Fibroblast of skin of back (primary cell): ENCODE data around the gene DPP7.
"Not testable (repeated sequence)": the region's sequence is repeated elsewhere in the genome, so short reads cannot be mapped to it uniquely, and the experiment has no call there.

Source experiments
- DNase-seq: peaks from one replicate; pipeline ENCODE4 v3.0.0-alpha.2; 2013

The DPP7 gene

DNA sequence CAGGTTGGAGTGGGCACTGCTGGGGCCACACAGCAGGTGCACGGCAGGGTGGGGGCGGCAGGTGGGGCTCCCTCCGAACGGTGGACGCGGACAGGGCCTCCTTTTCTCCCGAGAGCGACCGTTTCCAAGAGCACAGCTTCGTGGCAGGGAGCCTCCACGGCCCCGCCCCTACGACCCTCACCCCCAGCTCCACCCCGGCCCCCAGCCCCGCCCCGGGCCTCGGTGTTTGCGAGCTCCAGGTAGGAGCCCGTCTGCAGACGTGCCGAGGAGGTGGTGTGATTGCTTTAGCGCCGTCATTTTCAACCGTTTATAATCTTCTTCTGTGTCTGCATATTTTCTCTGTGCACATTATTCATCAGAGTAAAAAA, 33.2 kb upstream of the DPP7 start:
- DNase-seq = no peak

DNA sequence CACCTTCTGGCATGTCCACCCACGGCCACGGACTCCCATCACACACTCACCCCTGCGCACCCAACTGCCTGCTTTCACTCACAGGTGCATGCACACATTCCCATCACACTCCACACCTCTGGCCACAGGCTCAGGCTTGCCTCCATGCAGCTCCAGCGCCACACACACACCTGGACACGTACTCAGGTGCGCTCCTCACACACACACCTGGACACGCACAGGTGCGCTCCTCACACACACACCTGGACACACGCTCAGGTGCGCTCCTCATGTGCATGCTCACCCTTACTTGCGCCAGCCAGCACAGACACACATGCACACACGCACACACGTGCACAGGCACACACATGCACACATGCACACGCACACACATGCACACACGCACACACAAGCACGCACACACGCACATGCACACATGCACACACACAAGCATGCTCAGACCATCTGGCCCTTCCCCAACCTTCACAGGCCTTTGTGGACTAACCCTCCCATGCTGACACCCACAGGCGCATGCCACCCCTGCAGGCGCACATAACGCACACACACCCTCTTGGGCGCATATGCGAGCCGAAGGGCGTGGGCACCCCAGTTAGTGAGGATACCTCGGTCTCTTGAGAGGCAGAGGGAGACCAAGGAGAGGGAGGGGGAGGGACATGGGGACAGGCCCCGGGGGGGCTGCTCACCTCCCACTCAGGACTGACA, 32.7 kb upstream of the DPP7 start:
- DNase-seq = no peak

DNA sequence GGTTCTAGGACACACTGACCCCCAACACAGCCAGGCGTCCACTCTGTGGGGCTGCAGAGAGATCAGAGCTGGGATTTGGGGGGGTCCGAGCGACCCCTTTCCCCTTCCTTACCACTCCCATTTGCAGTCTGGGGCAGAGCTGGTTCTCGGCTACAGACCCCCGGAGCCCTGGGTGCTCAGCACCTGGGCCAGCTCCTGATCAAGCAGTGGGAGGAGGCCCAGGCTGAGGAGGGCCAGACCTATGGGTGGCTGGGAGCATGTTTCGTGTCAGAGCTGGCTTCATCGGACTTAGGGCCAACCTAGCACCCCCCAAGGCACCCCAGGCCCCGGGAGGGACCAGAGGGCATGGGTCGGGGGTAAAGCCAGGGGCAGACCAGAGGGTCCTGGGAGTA, 32.0 kb upstream of the DPP7 start:
- DNase-seq = no peak

DNA sequence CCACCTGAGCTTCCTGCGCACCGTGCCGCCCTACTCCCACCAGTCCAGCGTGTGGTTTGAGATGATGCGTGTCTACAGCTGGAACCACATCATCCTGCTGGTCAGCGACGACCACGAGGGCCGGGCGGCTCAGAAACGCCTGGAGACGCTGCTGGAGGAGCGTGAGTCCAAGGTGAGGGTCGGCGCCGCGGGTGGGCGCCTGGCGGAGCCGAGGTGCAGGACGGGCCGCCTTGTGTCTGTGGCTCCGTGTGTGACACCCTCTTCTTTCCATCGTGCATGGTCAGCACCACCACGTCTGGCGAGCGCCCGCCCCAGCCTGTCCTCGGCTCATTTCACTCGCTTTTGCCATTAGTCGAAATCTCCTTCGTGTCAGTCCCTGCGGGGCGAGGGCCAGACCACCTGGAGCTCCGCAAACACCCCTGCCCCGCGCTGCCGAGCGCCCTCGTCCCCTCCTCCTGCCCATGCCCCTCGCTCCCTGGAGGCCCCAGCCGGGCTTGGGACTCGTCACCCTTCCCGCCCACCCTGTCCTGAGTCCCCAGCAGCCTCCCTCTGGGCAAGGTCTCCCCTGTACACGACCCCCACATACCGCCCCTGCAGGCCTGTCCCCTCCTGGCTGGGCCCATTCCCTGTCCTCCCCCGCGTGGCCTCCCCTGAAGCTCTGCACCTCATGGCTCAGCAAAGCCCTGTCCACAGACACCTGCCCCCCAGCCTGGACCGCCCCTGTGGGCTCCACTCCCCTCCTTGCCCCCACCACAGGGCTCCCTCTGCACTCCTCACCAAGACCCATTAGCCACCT, 31.4 kb upstream of the DPP7 start:
- no peak for DNase-seq

DNA sequence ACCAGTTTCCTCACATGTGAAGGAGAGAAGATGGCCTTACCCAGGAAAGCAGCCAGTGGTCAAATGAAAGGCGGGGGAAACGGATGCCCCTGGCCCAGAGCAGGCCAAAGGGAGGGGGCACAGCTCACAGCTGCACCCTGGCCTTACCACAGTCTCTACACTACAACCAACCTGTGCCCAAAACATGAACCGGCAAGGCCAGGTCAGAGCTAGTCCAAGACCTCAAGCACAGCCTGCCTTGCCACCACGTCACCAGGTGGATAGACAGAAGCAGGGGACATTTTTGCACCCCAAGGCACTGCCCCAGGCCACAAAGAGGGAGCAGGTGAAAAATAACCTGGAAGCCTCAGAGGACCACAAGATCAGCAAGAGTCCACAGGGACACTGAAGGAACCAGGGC, 28.9 kb upstream of the DPP7 start:
- no peak for DNase-seq

DNA sequence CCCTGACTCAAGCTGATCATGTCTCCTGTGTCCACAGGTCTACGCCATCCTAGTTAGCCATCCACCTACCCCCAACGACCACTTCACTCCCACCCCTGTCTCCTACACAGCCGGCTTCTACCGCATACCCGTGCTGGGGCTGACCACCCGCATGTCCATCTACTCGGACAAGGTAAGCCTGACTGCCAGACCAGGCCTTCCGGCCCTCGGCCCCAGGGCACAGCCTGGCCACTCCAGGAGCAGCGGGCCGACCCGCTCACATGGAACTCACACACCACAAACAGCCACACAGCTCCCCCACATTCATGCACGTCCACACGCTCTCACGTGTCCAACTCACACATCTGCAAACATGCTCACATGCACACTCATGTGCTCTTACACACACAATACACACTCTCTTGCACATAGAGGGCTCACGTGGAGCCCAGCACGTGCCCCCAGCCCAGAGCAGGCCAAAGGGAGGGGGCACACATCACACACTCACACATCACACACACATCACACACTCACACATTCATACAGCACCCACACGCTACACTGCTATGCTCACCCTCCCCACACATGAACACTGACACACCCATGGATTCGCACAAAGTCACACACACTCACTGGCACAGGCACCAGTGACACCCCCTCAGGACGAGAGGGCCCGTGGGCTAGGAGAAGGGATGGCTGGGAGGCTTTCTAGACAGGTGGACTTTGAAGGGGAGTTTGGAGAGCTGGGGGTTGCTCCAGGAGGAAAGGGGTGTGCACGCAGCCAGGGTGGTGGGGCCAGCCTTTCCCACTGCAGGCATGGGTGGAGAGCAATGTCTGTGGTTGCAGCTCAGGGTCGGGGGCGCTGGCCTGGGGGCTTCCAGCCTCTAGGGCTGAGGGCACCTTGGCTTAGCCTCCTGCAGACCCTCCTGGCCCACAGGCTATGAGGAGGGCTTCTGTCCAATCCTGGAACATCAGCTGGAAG, 27.7 kb upstream of the DPP7 start:
- DNase-seq = no peak

DNA sequence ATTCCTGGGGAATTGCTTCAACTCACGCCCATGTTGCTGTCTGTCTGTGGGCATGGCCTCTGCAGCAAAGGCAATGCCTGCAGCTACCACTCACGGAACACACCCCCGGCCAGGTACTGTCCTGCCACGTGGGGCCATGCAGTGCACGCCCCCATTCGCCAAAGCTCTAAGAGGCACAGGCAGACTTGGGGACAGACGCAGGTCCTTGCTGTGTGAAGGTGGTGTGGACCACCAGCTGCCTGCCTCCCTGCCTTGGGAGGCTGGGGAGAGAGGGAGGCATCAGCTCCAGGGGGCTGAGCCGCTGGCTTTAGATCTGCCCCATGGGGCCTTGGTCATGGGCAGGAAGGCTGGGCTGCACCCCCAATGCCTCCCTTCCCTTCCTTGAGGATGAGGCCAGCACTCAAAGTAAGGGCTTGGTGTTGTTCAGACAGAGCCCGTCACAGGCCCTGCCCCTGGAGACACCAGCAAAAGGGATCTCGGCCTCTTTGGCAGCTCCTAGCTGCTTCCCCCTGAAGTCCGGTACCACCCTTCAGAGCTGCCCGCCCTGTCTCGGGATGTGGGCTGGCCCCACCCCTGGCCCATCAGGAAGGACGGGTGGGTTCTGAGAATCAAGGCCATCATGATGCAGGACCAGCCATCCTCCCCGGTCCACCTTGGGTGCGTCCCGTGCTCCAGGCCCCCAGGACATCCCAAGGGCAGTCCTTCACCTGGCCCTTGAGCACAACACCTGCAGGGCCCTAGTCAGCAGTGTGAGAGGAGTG, 26.7 kb upstream of the DPP7 start:
- DNase-seq = no peak

DNA sequence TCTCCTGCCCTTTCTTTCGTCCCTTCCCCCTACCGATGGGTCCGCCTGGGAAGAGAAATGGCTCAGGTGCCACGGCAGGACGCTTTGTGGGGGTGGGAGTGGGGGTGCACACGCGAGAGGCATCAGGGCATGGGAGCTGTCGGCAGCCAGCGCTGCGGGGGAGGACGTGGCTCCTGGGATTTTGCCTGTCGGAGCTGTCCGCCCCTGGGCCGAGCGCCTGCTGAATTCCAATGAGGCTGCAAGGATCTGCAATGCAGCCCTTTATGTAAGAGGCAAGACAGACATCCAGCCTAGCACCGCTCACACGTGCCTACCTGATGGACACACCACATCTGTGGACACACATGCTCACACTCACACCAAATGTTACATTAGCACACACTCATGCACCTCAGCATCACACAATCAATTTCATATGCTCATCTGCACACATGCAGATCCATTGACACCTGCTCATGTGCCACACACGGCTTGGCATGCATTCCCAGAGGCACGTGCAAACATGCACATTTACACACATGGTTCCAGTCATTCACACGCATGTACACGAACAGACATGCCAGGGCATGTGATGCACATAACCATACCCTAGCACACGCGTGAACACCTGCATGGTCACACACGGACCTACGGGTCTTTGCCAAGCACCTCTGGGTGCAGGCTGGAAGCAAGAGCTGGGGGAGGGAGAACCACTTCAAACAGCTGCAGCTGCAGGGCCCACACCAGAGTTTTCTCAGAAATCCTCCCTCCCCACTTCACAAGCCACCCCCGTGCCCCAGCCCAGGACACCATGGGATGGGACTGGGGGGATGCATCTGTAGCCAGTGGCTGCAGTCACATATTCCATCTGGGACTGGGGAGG, 25.8 kb upstream of the DPP7 start:
- DNase-seq = no peak

DNA sequence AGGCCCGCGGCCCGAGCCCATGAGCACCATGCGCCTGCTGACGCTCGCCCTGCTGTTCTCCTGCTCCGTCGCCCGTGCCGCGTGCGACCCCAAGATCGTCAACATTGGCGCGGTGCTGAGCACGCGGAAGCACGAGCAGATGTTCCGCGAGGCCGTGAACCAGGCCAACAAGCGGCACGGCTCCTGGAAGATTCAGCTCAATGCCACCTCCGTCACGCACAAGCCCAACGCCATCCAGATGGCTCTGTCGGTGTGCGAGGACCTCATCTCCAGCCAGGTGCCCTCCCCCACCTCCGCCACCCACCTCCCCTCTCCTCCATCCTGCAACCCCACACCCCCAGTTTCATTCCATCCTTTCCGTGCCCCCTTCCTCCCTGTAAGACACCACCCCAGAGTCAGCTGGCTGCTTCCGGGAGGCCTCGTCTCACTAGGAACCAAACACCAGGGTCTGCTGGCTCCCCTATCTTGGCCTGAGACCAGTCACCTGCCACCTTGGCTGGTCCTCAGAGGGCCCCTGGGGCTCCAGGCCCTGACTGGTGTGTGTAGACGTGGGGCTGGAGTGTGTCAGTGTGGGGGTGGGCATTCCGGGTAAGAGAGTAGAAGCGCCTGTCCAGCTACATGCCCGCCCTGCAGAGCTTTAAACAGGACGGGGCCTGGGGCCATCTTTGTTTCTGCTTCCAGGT, 25.1 kb upstream of the DPP7 start:
- no peak for DNase-seq

DNA sequence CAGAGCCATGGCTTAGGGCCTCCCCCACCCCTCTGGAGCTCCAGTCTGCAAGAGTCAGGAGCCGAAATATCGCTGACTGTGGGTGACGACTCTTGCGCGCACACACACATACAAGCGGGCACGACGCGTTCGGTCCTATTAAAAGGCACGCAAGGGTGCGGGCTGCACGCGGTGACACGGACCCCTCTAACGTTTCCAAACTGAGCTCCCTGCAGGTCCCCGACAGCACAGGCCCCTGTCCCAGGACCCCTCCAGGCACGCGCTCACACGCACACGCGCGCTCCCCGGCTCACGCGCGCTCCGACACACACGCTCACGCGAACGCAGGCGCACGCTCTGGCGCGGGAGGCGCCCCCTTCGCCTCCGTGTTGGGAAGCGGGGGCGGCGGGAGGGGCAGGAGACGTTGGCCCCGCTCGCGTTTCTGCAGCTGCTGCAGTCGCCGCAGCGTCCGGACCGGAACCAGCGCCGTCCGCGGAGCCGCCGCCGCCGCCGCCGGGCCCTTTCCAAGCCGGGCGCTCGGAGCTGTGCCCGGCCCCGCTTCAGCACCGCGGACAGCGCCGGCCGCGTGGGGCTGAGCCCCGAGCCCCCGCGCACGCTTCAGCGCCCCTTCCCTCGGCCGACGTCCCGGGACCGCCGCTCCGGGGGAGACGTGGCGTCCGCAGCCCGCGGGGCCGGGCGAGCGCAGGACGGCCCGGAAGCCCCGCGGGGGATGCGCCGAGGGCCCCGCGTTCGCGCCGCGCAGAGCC, 24.4 kb upstream of the DPP7 start, which contains the start of gene GRIN1:
Gene GRIN1, plus strand, starts transcription at position 433 of the 746 bp plus-strand sequence. CDS start 333 bp downstream, outside the sequence.
- no peak for DNase-seq

DNA sequence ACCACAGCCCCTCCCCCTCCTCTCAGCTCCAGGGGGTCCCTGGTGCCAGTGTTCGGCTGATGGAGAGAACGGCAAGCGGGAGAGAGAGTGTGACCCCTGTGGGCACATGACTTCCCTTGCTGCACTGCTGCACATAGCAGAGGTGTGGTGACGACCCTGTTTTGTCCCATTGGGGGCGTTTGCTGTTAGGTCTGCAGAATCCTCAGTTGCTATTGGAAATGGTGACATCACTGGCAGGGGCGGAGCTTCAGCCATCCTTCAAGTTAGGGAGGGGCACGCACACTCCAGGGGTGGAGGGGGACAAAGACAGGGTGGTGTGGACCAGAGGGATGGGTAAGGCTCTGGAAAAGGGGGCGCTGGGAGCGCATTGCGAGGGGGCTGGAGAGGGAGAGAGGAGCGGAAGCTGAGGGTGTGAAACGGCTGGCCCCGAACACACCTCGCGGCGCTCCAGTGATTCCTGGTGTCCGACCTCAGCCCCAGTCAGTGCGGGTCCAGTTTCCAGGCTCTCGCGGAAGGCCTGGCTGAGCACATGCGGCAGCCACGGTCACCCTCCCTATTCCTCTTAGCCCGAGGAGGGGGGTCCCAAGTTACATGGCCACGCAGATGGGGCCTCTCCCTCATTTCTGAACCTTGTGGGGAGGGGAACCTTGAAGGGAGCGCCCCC, 23.7 kb upstream of the DPP7 start:
- DNase-seq = no peak

DNA sequence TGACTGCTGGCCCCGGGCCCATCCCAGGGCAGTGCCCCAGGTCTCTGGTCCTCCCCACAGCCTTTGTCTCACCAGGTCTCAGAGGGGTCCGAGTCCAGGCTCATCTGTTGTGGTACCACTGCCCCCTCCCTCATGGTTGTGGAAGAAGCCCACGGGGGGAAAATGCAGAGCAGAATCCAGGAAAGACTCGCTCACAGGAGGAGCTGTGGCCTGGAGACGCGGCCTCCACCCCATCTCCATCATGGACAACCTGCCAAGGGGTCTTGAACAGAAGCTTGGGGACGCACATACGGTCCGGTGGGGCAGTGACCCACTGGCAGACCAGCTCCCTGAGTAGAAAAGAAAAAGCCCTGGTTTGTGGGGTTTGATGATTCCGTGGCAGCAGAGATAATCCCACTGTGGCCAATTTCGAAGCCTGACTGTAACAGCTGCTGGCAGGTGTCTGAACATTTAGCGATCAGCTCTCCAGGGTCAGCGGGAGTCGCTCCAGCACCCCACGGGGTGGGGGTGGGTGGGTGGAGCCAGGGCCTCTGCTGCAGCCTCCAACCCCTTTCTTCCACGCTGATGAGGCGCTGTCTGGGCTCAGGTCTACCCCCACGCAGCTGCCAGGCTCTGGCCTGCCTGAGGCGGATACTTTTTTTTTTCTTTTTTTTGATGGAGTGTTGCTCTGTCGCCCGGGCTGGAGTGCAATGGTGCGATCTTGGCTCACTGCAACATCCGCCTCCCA, 22.5 kb upstream of the DPP7 start:
- DNase-seq = no peak

DNA sequence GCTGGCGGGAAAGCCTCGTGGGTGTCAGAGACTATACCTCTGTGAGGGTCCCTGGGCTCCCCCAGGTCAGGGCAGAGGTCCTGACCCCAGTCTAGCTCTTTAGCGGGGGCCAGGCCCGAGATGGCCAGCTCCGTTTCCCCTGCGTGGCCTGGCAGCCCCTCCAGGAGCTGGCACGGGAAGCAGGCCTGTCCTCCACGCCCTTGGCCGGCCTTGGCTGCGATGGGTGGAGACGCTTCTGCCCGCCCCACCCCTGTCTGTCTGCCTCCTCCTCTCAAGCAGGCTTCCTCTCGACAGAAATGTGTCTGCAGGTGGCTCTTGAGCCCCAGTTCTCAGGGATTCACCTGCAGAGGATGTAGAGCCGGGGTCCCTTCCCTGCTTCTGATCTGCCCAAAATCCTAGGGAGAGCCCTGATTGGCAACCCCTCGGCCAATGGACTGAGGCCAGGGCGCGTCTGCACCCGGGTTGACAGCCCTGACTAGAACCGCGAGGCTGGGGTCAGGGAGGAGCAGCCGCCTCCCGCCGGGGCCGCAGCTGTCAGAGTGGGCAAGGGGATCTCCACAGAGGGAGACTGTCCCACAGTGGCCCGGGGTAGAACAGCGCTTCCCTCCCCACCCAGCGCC, 21.8 kb upstream of the DPP7 start:
- no peak for DNase-seq

DNA sequence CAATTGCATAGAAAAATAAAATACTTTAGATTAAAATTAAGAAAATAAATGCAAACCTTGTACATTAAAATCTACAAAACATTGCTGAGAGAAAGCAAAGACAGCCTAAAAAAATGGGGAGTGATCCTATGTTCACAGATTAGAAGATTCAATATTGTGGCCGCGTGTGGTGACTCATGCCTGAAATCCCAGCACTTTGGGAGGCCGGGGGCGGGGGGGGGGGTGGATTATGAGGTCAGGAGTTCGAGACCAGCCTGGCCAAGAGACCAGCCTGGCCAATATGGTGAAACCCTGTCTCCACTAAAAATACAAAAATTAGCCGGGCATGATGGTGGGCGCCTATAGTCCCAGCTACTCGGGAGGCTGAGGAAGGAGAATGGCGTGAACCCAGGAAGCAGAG, 20.6 kb upstream of the DPP7 start:
- DNase-seq = not testable (repeated sequence)

DNA sequence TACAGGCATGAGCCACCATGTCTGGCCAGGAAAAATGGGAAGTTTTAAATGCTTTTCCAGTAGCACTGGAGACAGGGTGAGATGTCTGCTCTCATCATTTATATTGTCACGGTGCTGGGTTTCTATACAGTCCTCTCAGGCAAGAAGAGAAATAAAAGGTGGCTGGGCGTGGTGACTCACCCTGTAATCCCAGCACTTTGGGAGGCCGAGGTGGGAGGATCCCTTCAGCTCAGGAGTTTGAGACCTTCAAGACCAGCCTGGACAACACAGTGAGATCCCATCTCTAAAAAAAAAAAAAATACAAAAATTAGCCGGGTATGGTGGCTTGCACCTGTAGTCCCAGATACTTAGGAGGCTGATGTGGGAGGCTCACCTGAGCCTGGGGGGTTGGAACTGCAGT, 19.7 kb upstream of the DPP7 start:
- no peak for DNase-seq

DNA sequence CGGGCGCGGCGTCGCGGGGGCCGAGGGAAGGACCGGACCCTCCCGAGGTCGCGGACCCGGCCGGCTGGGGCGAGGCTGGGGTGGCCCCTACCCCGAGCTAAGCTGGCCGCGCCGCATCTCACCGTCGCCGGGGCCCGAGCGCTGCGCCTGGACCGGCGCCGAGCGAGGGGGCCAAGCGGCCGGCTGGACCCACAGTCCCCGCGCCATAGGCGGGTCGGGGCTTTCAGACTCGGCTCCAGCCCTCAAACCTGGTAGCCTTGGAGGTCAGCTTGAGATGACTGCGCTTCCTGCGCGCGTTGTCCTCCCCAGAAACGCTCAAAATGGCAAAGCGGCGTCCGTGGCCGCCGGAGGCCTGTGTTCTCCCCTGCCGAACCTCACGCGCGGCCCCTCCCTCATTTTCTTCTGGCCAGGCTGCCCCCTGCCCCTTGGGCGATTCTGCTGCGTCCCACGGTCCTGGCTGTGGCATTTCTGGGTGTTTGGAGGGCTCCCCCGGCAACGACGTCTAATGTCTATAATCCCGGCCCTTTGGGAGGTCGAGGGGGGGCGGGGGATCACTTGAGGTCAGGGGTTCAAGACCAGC, 15.7 kb upstream of the DPP7 start:
- DNase-seq = peak; percentile 9

DNA sequence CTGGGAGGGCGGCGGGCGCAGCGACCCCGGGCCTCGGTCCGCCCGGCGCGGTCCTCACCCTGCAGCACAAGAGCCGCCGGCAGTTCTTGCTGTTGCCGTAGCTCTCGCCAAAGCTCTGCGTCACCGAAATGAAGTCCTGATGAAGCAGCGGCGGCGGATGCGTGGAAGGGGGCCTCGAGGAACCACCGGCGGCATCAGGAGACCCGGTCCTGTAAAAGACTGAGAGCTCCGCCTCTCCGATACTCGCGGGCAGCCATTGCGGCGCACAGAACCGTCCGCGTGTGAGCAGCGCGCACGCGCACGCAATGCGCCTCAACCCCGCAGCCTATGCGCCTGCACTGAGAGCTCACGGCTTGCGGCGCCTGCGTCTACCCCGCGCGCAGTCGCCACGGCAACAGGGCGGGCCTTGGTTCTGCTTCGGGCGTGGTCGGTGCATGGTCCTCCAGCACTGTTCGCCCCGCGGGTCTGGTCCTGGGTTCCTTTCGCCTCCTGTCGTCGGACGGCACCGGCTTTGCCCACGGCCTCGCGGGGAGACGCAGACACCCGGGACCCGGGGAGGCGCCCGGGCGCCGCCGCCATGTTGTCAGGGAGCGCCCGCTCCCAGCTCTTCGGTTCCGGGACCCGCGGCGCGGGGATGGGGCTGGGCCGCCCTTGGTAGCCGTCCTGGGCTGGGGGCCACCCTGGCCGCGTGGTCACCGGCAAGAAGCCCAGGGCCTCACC, 15.1 kb upstream of the DPP7 start:
- DNase-seq = peak; percentile 90
